ENCODE data around the gene PDE4B.

Gene PDE4B

GRCh38 chr1:66152034-66152433, 359.3 kb downstream of the PDE4B start:
- Histone ChIP-seq H3K4me3 (ENCODE audit: low read depth, low read length, poor library complexity, severe bottlenecking) (no peak overlapping the region), H3F3A (ENCODE audit: insufficient read depth, low read length) (no peaks in the 10 kb centered on the region)
- TF ChIP-seq CTCF (IDR thresholded peaks at IDR 0.05; ENCODE audit: low read length) (no peak), EZH2 (IDR thresholded peaks at IDR 0.05; ENCODE audit: borderline replicate concordance, low read length) (no peak)

GRCh38 chr1:66154394-66154793, 361.7 kb downstream of the PDE4B start:
- Histone ChIP-seq H3F3A (ENCODE audit: insufficient read depth, low read length) (no peaks in the 10 kb centered on the region), H3K27me3 (ENCODE audit: insufficient read depth, low read length) (no peaks in the 10 kb centered on the region), H3K36me3 (ENCODE audit: insufficient read depth, low read length) (no peaks in the 10 kb centered on the region), H3K9me2 (ENCODE audit: low read depth, low read length) (no peaks in the 10 kb centered on the region), H3K9me3 (ENCODE audit: low read length) (no peaks in the 10 kb centered on the region), H3K4me1 (ENCODE audit: insufficient read depth, low read length, severe bottlenecking) (peaks cover 15% of the 10 kb centered on the region), H3K4me2 (ENCODE audit: low read length) (no peak overlapping the region), H4K20me1 (ENCODE audit: insufficient read depth, low read length) (no peaks in the 10 kb centered on the region), H3K4me3 (ENCODE audit: low read depth, low read length, poor library complexity, severe bottlenecking) (no peak overlapping the region), H2AFZ (ENCODE audit: low read length) (no peak overlapping the region), H3K27ac (ENCODE audit: low read depth, low read length, poor library complexity, severe bottlenecking) (no peak overlapping the region), H3K9ac (ENCODE audit: low read length) (no peak overlapping the region), H3K79me2 (ENCODE audit: insufficient read depth, low read length) (no peaks in the 10 kb centered on the region)
- TF ChIP-seq CTCF (IDR thresholded peaks at IDR 0.05; ENCODE audit: low read length) (no peak), EZH2 (IDR thresholded peaks at IDR 0.05; ENCODE audit: borderline replicate concordance, low read length) (no peak)

More at GRCh38 chr1:66152034-66152433, 359.3 kb downstream of the PDE4B start:
- Histone ChIP-seq H4K20me1 (ENCODE audit: insufficient read depth, low read length) (no peaks in the 10 kb centered on the region), H3K4me2 (ENCODE audit: low read length) (no peak overlapping the region), H3K79me2 (ENCODE audit: insufficient read depth, low read length) (no peaks in the 10 kb centered on the region), H3K27ac (ENCODE audit: low read depth, low read length, poor library complexity, severe bottlenecking) (no peak overlapping the region), H3K9me3 (ENCODE audit: low read length) (no peaks in the 10 kb centered on the region), H3K36me3 (ENCODE audit: insufficient read depth, low read length) (no peaks in the 10 kb centered on the region), H3K4me1 (ENCODE audit: insufficient read depth, low read length, severe bottlenecking) (peaks cover 15% of the 10 kb centered on the region), H3K9me2 (ENCODE audit: low read depth, low read length) (no peaks in the 10 kb centered on the region), H2AFZ (ENCODE audit: low read length) (no peak overlapping the region), H3K9ac (ENCODE audit: low read length) (no peak overlapping the region), H3K27me3 (ENCODE audit: insufficient read depth, low read length) (no peaks in the 10 kb centered on the region)

GRCh38 chr1:66156144-66156543, 363.4 kb downstream of the PDE4B start:
- no peaks in the 10 kb centered on the region for H3K36me3 ChIP-seq (ENCODE audit: insufficient read depth, low read length)
- no peak overlapping the region for H3K4me3 ChIP-seq (ENCODE audit: low read depth, low read length, poor library complexity, severe bottlenecking)
- H2AFZ ChIP-seq (ENCODE audit: low read length) = no peak overlapping the region
- H3F3A ChIP-seq (ENCODE audit: insufficient read depth, low read length) = no peaks in the 10 kb centered on the region
- no peaks in the 10 kb centered on the region for H3K9me3 ChIP-seq (ENCODE audit: low read length)
- peaks cover 15% of the 10 kb centered on the region for H3K4me1 ChIP-seq (ENCODE audit: insufficient read depth, low read length, severe bottlenecking)
- TF ChIP-seq CTCF (IDR thresholded peaks at IDR 0.05; ENCODE audit: low read length) (no peak), EZH2 (IDR thresholded peaks at IDR 0.05; ENCODE audit: borderline replicate concordance, low read length) (no peak)
- no peaks in the 10 kb centered on the region for H3K79me2 ChIP-seq (ENCODE audit: insufficient read depth, low read length)
- no peaks in the 10 kb centered on the region for H3K27me3 ChIP-seq (ENCODE audit: insufficient read depth, low read length)
- H3K27ac ChIP-seq (ENCODE audit: low read depth, low read length, poor library complexity, severe bottlenecking) = no peak overlapping the region
- no peak overlapping the region for H3K4me2 ChIP-seq (ENCODE audit: low read length)
- no peak overlapping the region for H3K9ac ChIP-seq (ENCODE audit: low read length)
- no peaks in the 10 kb centered on the region for H3K9me2 ChIP-seq (ENCODE audit: low read depth, low read length)
- H4K20me1 ChIP-seq (ENCODE audit: insufficient read depth, low read length) = no peaks in the 10 kb centered on the region
